Stimulated activated CD4-positive, alpha-beta T cell treated with anti-CD3 and anti-CD28 coated beads, Interleukin-1b, Interleukin-23, amount 100 ng/mL, for 1 hour (primary cell): Measurements from ENCODE around the gene TEPSIN.

Experiments used
- DNase-seq, 2 donors: peaks; one replicate each; pipeline ENCODE4 v3.0.0-alpha.2; 2020; ENCODE audit warnings: low read depth in 2 of 2

Gene TEPSIN

GRCh38 chr17:81249223-81250040 lies 10.6 kb upstream of the TEPSIN start:
- no peak for DNase-seq

- DNase-seq: no peak
Observed at GRCh38 chr17:81248649-81249048, 9.8 kb upstream of the TEPSIN start.

- no peak for DNase-seq
Observed at GRCh38 chr17:81247339-81247990, 8.6 kb upstream of the TEPSIN start.

- DNase-seq: no peak
Observed at GRCh38 chr17:81246679-81247338, 8.0 kb upstream of the TEPSIN start.

GRCh38 chr17:81246343-81246670 lies 7.5 kb upstream of the TEPSIN start:
- no peak for DNase-seq

- DNase-seq: no peak
Observed at GRCh38 chr17:81245665-81246342, 6.9 kb upstream of the TEPSIN start.

- DNase-seq: no peak
Observed at GRCh38 chr17:81245024-81245664, 6.3 kb upstream of the TEPSIN start.

GRCh38 chr17:81244358-81245023 lies 5.6 kb upstream of the TEPSIN start:
- DNase-seq: no peak

GRCh38 chr17:81243333-81243664 lies 4.4 kb upstream of the TEPSIN start:
- DNase-seq: no peak

GRCh38 chr17:81242421-81243332 lies 3.8 kb upstream of the TEPSIN start:
- DNase-seq: no peak

- DNase-seq: peak; percentile 36 to 44
Observed at GRCh38 chr17:81241648-81242420, 3.0 kb upstream of the TEPSIN start.

- DNase-seq: no peak
Observed at GRCh38 chr17:81241203-81241602, 2.3 kb upstream of the TEPSIN start.

GRCh38 chr17:81240761-81241160 lies 1.9 kb upstream of the TEPSIN start:
- no peak for DNase-seq

- DNase-seq: peak in 1 of 2 donors; percentile 27
Observed at GRCh38 chr17:81239714-81240555, 1.1 kb upstream of the TEPSIN start.

- no peak for DNase-seq
Observed at GRCh38 chr17:81238490-81238814, 403 bp downstream of the TEPSIN start.

GRCh38 chr17:81237591-81238489 lies 1.0 kb downstream of the TEPSIN start:
- no peak for DNase-seq

GRCh38 chr17:81236784-81237183 lies 2.1 kb downstream of the TEPSIN start:
- DNase-seq: no peak
